ENCODE results near the gene CHST11. TPM values are rescaled to one million over a fixed set of nuclear protein-coding genes. Genes with fewer than 3 reads are reported as not detected.

The CHST11 gene
- total RNA-seq, 1 experiment from 2014 or later: 0.25 TPM

GRCh38 chr12:104446646-104447421 lies 9.9 kb upstream of the CHST11 start:
- Histone ChIP-seq H3K27me3 (replicated peaks; ENCODE audit: control insufficient read depth, insufficient read depth, low read length) (no peaks in the 10 kb centered on the region), H3K9me3 (no peaks in the 10 kb centered on the region), H3K4me1 (no peaks in the 10 kb centered on the region), H3K4me3 (ENCODE audit: low read depth, low read length) (no peak overlapping the region), H3K36me3 (ENCODE audit: control insufficient read depth, insufficient read depth, low read length) (no peaks in the 10 kb centered on the region)
- CTCF ChIA-PET: no interaction called here
- Mint-ChIP-seq H3K27me3 (ENCODE audit: insufficient read depth, unreplicated experiment) (peaks cover 12% of the 10 kb centered on the region), H3K4me3 (ENCODE audit: unreplicated experiment) (no peak overlapping the region), H3K4me1 (ENCODE audit: low read depth, unreplicated experiment) (no peaks in the 10 kb centered on the region), H3K36me3 (ENCODE audit: insufficient read depth, unreplicated experiment) (no peaks in the 10 kb centered on the region), H3K9me3 (ENCODE audit: unreplicated experiment) (no peaks in the 10 kb centered on the region), H3K27ac (ENCODE audit: unreplicated experiment) (no peak overlapping the region)
- no peak for TF ChIP-seq CTCF (IDR thresholded peaks at IDR 0.05; ENCODE audit: insufficient read depth in 1 of 2, low read depth in 1 of 2, low read length in 1 of 2, severe bottlenecking in 1 of 2, unreplicated experiment in 1 of 2)
- no peak for DNase-seq
- intact Hi-C loops (cut with micrococcal nuclease; ENCODE audit: unreplicated experiment): no loop called here
- BruUV-seq (replicated peaks): no TSS peak
- POLR2A ChIA-PET: no interaction called here

GRCh38 chr12:104448031-104448430 lies 8.7 kb upstream of the CHST11 start:
- peaks cover 18% of the 10 kb centered on the region for H3K27me3 Mint-ChIP-seq (ENCODE audit: insufficient read depth, unreplicated experiment)
- intact Hi-C loops (cut with micrococcal nuclease; ENCODE audit: unreplicated experiment): no loop called here
- CTCF ChIA-PET: no interaction called here
- Histone ChIP-seq H3K4me3 (ENCODE audit: low read depth, low read length) (no peak overlapping the region), H3K4me1 (no peaks in the 10 kb centered on the region), H3K9me3 (no peaks in the 10 kb centered on the region), H3K36me3 (ENCODE audit: control insufficient read depth, insufficient read depth, low read length) (no peaks in the 10 kb centered on the region), H3K27me3 (replicated peaks; ENCODE audit: control insufficient read depth, insufficient read depth, low read length) (no peaks in the 10 kb centered on the region)
- POLR2A ChIA-PET: no interaction called here
- DNase-seq: no peak
- no peak overlapping the region for H3K27ac Mint-ChIP-seq (ENCODE audit: unreplicated experiment)
- no peak for TF ChIP-seq CTCF (IDR thresholded peaks at IDR 0.05; ENCODE audit: insufficient read depth in 1 of 2, low read depth in 1 of 2, low read length in 1 of 2, severe bottlenecking in 1 of 2, unreplicated experiment in 1 of 2)
- no TSS peak for BruUV-seq (replicated peaks)
- no peaks in the 10 kb centered on the region for H3K4me1 Mint-ChIP-seq (ENCODE audit: low read depth, unreplicated experiment)
- H3K36me3 Mint-ChIP-seq (ENCODE audit: insufficient read depth, unreplicated experiment): no peaks in the 10 kb centered on the region
- H3K9me3 Mint-ChIP-seq (ENCODE audit: unreplicated experiment): no peaks in the 10 kb centered on the region
- no peak overlapping the region for H3K4me3 Mint-ChIP-seq (ENCODE audit: unreplicated experiment)

- no peak for DNase-seq
- POLR2A ChIA-PET: no interaction called here
- Mint-ChIP-seq H3K27ac (ENCODE audit: unreplicated experiment) (no peak overlapping the region), H3K4me3 (ENCODE audit: unreplicated experiment) (no peak overlapping the region), H3K36me3 (ENCODE audit: insufficient read depth, unreplicated experiment) (no peaks in the 10 kb centered on the region), H3K27me3 (ENCODE audit: insufficient read depth, unreplicated experiment) (peaks cover 22% of the 10 kb centered on the region), H3K4me1 (ENCODE audit: low read depth, unreplicated experiment) (no peaks in the 10 kb centered on the region), H3K9me3 (ENCODE audit: unreplicated experiment) (no peaks in the 10 kb centered on the region)
- no peak for TF ChIP-seq CTCF (IDR thresholded peaks at IDR 0.05; ENCODE audit: insufficient read depth in 1 of 2, low read depth in 1 of 2, low read length in 1 of 2, severe bottlenecking in 1 of 2, unreplicated experiment in 1 of 2)
- BruUV-seq (replicated peaks): no TSS peak
- H3K4me3 ChIP-seq (ENCODE audit: low read depth, low read length): no peak overlapping the region
- no peaks in the 10 kb centered on the region for H3K36me3 ChIP-seq (ENCODE audit: control insufficient read depth, insufficient read depth, low read length)
- intact Hi-C loops (cut with micrococcal nuclease; ENCODE audit: unreplicated experiment): no loop called here
- H3K9me3 ChIP-seq: no peaks in the 10 kb centered on the region
- H3K4me1 ChIP-seq: no peaks in the 10 kb centered on the region
- CTCF ChIA-PET: no interaction called here
- H3K27me3 ChIP-seq (replicated peaks; ENCODE audit: control insufficient read depth, insufficient read depth, low read length): no peaks in the 10 kb centered on the region
Observed at GRCh38 chr12:104448451-104448850, 8.3 kb upstream of the CHST11 start.

All from Caco-2 (cell line).